Loucy (cell line): ENCODE data around the gene COPS2.

Experiments used
- EZH2phosphoT487 ChIP-seq: fragments of 200-600 bp; IDR thresholded peaks from 2 replicates; pipeline ENCODE4 v1.6.1; 2018; ENCODE audit warnings: antibody characterized with exemption, mild to moderate bottlenecking, moderate library complexity, borderline replicate concordance
- TF ChIP-seq, protein P1 (sequence below): fragments of 200-600 bp; sonication (generic); conservative IDR thresholded peaks from 2 replicates; pipeline ENCODE4 v1.5.1; 2014; ENCODE audit warnings: mild to moderate bottlenecking, antibody characterized with exemption, low read length

DNA sequence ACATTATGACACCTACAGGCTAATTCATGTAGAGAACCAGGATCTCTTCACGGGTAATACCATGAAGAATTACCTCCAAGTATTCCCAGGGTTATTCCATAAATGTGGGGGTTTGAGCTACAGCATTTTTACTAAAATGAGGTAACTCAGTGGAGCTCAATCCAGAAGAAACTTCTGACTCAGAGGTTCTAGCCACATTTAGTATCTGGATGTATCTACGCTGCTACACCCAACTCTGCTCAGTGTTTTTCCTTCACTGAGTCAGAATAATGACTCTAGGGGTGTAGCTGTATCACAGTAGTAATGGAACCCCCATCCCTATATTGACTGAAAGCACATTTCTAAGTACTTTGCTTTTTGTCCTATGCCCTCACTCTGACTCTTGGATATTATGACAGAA lies 52.4 kb downstream of the COPS2 start:
- TF ChIP-seq, protein P1, sequence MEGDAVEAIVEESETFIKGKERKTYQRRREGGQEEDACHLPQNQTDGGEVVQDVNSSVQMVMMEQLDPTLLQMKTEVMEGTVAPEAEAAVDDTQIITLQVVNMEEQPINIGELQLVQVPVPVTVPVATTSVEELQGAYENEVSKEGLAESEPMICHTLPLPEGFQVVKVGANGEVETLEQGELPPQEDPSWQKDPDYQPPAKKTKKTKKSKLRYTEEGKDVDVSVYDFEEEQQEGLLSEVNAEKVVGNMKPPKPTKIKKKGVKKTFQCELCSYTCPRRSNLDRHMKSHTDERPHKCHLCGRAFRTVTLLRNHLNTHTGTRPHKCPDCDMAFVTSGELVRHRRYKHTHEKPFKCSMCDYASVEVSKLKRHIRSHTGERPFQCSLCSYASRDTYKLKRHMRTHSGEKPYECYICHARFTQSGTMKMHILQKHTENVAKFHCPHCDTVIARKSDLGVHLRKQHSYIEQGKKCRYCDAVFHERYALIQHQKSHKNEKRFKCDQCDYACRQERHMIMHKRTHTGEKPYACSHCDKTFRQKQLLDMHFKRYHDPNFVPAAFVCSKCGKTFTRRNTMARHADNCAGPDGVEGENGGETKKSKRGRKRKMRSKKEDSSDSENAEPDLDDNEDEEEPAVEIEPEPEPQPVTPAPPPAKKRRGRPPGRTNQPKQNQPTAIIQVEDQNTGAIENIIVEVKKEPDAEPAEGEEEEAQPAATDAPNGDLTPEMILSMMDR = no peak
- TF ChIP-seq EZH2phosphoT487 = no peak
